ENCODE measurements around the gene MICAL3. TPM values are rescaled to one million over a fixed set of nuclear protein-coding genes. Genes with fewer than 3 reads are reported as not detected.
"Not testable (repeated sequence)": the region's sequence is repeated elsewhere in the genome, so short reads cannot be mapped to it uniquely, and the experiment has no call there.

The MICAL3 gene
- total RNA-seq, 1 donor from 2014 or later: 131 TPM

- ATAC-seq: no peak
- intact Hi-C loops (cut with DNase I): loop anchor here (5.0 kb wide), 1 partner anchor 58 kb away; no protein-coding TSS in a partner anchor
- DNase-seq (ENCODE audit: low spot score): no peak
These were observed 134.1 kb downstream of the MICAL3 start for GRCh38 chr22:17890245-17890671.

GRCh38 chr22:17888855-17889254 is 135.5 kb downstream of the MICAL3 start:
- no peak for ATAC-seq

GRCh38 chr22:17888439-17888838 is 135.9 kb downstream of the MICAL3 start:
- no peak for ATAC-seq
- DNase-seq (ENCODE audit: low spot score): no peak
- intact Hi-C loops (cut with DNase I): no loop called here

More at GRCh38 chr22:17888855-17889254, 135.5 kb downstream of the MICAL3 start:
- DNase-seq (ENCODE audit: low spot score): no peak
- intact Hi-C loops (cut with DNase I): no loop called here

GRCh38 chr22:17884893-17885292 is 139.5 kb downstream of the MICAL3 start:
- intact Hi-C loops (cut with DNase I): no loop called here
- ATAC-seq: no peak
- no peak for DNase-seq (ENCODE audit: low spot score)

- intact Hi-C loops (cut with DNase I): no loop called here
- DNase-seq (ENCODE audit: low spot score) (no peak), ATAC-seq (no peak)
These were observed 140.3 kb downstream of the MICAL3 start for GRCh38 chr22:17884084-17884483.

GRCh38 chr22:17883356-17883755 is 141.0 kb downstream of the MICAL3 start:
- ATAC-seq: no peak
- no peak for DNase-seq (ENCODE audit: low spot score)
- intact Hi-C loops (cut with DNase I): no loop called here

- DNase-seq (ENCODE audit: low spot score) (no peak), ATAC-seq (no peak)
- intact Hi-C loops (cut with DNase I): no loop called here
These were observed 141.6 kb downstream of the MICAL3 start for GRCh38 chr22:17882727-17883126.

DNA sequence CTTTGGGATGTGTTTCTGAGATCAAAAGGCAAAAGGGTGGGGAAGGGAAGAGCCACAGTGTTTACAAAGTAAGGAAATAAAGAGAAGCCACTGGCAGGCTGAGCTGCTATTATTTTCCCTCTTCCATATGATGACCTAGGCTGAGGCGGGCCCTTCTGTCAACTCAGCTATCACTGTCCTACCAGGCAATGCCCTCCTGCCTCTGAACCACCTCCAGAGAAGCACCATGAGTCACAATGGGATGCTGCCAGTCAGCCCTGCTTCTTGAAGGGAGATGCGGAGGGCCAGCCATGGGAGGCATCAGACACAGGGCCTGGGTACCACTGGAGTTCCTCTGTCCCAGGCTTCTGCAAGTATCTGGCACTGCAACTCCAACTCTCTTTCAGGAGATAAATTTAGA is 142.2 kb downstream of the MICAL3 start:
- ATAC-seq: no peak
- DNase-seq (ENCODE audit: low spot score): no peak
- intact Hi-C loops (cut with DNase I): no loop called here

GRCh38 chr22:17881366-17881765 is 143.0 kb downstream of the MICAL3 start:
- intact Hi-C loops (cut with DNase I): no loop called here
- no peak for ATAC-seq
- DNase-seq (ENCODE audit: low spot score): no peak

- ATAC-seq: no peak
- no peak for DNase-seq (ENCODE audit: low spot score)
- intact Hi-C loops (cut with DNase I): no loop called here
These were observed 143.9 kb downstream of the MICAL3 start for GRCh38 chr22:17880468-17880867.

GRCh38 chr22:17880020-17880419 is 144.3 kb downstream of the MICAL3 start:
- ATAC-seq: no peak
- intact Hi-C loops (cut with DNase I): no loop called here
- DNase-seq (ENCODE audit: low spot score): no peak

DNA sequence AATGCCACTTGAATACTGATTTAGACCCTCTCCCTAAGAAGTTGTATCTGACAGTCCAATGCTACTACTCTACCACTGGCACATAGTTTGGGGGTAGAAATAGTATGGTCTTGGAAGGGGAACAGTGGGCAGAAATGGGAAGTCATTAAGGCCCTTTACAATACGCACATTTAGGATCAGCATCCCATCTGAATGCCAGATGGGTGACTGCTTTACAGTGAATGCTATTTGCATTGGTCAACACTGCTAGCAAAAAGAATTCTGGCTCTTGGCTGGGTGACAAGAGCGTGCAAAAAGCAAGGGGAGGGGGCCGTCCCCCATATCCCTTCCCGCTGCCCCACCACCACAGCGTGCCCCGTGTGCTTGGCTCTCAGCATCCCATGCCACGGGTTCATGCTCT is 145.4 kb downstream of the MICAL3 start:
- ATAC-seq (no peak), DNase-seq (ENCODE audit: low spot score) (no peak)
- intact Hi-C loops (cut with DNase I): no loop called here

DNA sequence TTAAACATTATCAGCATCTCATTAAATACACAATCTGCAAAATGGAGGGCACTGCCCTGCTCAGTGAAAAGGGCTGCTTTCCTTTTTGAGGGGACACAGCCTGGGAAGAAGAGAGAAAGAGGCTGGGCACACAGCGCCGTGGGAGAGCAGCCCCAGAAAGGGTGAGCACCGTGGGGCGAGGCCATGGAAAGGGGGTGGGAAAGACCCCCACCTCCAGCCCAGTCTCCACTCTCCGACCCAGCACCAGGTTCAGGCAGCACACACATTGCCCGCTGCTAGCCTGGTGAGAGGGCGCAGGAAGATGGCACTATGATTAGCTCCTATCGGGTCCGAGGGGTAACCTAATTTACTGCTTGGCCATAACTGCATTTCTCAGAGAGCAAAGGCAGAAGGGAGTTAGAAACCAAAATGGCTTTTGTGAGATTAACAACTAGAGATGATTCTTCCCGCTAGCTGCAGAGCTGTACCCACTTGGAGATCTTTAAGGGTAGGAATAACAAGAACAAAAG is 146.1 kb downstream of the MICAL3 start:
- no peak for DNase-seq (ENCODE audit: low spot score)
- ATAC-seq: no peak
- intact Hi-C loops (cut with DNase I): no loop called here

DNA sequence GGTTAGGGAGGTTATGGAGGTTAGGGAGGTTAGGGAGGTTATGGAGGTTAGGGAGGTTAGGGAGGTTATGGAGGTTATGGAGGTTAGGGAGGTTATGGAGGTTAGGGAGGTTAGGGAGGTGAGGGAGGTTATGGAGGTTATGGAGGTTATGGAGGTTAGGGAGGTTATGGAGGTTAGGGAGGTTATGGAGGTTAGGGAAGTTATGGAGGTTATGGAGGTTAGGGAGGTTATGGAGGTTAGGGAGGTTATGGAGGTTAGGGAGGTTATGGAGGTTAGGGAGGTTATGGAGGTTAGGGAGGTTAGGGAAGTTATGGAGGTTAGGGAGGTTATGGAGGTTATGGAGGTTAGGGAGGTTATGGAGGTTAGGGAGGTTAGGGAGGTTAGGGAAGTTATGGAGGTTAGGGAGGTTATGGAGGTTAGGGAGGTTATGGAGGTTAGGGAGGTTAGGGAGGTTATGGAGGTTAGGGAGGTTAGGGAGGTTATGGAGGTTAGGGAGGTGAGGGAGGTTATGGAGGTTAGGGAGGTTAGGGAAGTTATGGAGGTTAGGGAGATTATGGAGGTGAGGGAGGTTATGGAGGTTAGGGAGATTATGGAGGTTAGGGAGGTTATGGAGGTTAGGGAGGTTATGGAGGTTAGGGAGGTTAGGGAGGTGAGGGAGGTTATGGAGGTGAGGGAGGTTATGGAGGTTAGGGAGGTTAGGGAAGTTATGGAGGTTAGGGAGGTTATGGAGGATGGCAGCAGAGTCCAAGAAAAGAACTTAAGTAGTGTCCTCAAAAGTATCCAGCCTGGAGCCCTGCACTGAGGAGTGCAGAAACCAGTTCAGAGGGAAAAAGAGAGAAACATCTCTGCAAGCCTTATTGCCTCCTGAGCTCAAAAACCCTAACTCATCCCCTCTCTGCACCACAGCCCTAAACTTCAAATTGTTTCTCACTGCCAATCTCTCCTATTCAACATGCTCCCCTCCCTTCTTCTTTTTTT is 147.2 kb downstream of the MICAL3 start:
- ATAC-seq; intact Hi-C loops (cut with DNase I): not testable (repeated sequence)

GRCh38 chr22:17876306-17876831 is 148.0 kb downstream of the MICAL3 start:
- intact Hi-C loops (cut with DNase I): no loop called here
- DNase-seq (ENCODE audit: low spot score): no peak
- ATAC-seq: no peak

More for the DNA sequence above, 147.2 kb downstream of the MICAL3 start:
- not testable (repeated sequence) for DNase-seq (ENCODE audit: low spot score)

DNA sequence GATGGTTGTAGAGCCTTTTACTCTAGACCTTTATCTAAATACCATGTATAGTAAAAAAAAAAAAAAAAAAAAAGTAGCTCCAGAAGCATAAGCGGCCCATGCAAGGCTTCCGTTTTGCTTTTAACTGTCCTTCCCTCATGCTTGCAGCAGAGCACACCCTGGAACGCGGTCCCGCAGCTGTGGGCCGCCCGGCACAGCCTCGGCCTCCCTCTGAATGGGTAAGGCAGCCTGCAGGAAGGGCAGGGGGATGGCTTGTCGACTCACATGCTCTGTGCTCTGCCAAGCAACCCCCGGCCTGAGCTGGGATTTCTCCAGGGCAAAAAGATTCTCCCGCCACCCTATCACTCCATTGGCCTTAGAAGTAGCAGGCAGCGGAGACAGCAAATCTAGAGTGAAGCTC is 148.7 kb downstream of the MICAL3 start:
- intact Hi-C loops (cut with DNase I): no loop called here
- no peak for DNase-seq (ENCODE audit: low spot score)
- no peak for ATAC-seq

DNA sequence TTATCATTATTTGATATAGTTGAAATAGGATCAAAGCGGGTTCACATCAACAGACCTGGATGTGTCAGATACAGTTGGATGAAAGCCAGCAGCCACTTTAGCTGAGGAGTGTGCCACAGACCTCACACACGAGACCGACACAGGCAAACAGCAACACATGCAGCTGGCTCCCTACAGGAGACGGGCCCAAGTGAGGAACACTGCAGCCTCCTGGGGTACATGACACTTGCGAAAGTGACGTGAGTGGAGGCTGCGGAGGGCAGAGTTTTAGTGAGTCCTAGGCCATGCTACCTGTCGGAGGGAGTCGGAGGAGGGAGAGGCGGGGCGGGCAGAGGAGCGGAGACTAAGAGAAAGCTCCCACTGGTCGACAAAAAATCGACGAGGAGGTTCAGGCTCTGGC is 149.2 kb downstream of the MICAL3 start:
- intact Hi-C loops (cut with DNase I): no loop called here
- DNase-seq (ENCODE audit: low spot score): no peak
- ATAC-seq: no peak

- intact Hi-C loops (cut with DNase I): no loop called here
- DNase-seq (ENCODE audit: low spot score) (no peak), ATAC-seq (no peak)
These were observed 150.0 kb downstream of the MICAL3 start for GRCh38 chr22:17874231-17874905.

DNA sequence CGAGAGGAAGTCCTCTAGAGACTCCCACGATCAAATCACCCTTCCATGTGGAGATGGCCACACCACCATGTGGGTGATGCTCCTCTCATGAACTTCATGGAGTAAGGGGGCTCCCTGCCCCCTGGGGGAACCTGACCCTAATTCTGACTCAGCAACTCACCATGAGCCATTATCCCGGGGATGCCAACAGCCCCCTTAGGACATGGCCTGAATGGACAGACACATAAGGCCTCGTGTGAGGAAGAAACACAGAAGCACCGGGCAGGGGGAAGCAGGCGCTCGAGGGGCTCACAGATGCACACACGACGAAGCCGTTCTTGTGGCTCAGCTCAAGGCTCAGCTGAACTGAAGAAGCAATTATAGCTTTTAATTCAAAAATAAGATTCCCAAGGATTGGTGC is 150.6 kb downstream of the MICAL3 start:
- intact Hi-C loops (cut with DNase I): no loop called here
- ATAC-seq (no peak), DNase-seq (ENCODE audit: low spot score) (no peak)

GRCh38 chr22:17873116-17873515 is 151.2 kb downstream of the MICAL3 start:
- DNase-seq (ENCODE audit: low spot score) (no peak), ATAC-seq (peak; percentile 23)
- intact Hi-C loops (cut with DNase I): no loop called here
